Measurements from ENCODE around the gene GPC4. TPM values are rescaled to one million over a fixed set of nuclear protein-coding genes. Genes with fewer than 3 reads are reported as not detected.
A peak's percentile ranks its signal among the peaks of the same experiment; 100 is the strongest.

Gene GPC4
- total RNA-seq, 1 experiment from 2014 or later = 1.4 TPM

- ATAC-seq (no peak), DNase-seq (ENCODE audit: low read depth, low spot score) (no peak)
- in situ Hi-C loops (cut with HindIII; ENCODE audit: low pct_unique_long_range_greater_than_20kb, low sequenced_read_pairs) (no loop called here), intact Hi-C loops (cut with micrococcal nuclease; ENCODE audit: unreplicated experiment) (no loop called here)
- no peak overlapping the region for H3K4me3 ChIP-seq (ENCODE audit: low read depth in 2 of 2, low read length in 2 of 2)
- BruUV-seq (replicated peaks) = no TSS peak
- H3K9me3 ChIP-seq (ENCODE audit: control insufficient read depth, insufficient read depth, low read depth, low read length) = no peaks in the 10 kb centered on the region
- 0 out of 2 replicates have a peak, but pooled peaks cover 2% of the 10 kb centered on the region for H3K27me3 ChIP-seq (ENCODE audit: control insufficient read depth, insufficient read depth, low read length)
- no peak overlapping the region for H3K27ac ChIP-seq (ENCODE audit: low read length)
- TF ChIP-seq REST (IDR thresholded peaks at IDR 0.05; ENCODE audit: insufficient read depth in 1 of 2, low read depth in 2 of 2, low read length in 1 of 2) (no peak), TCF7L2 (IDR thresholded peaks at IDR 0.05; ENCODE audit: low read depth, low read length) (no peak), CTCF (IDR thresholded peaks at IDR 0.05) (no peak), POLR2AphosphoS5 (IDR thresholded peaks at IDR 0.05; ENCODE audit: low read depth, low read length) (no peak), SIN3A (IDR thresholded peaks at IDR 0.05; ENCODE audit: borderline replicate concordance, insufficient read depth, low read depth, low read length) (no peak)
- no peaks in the 10 kb centered on the region for H3K4me1 ChIP-seq (ENCODE audit: control insufficient read depth, insufficient read depth, low read length)
- no peaks in the 10 kb centered on the region for H3K36me3 ChIP-seq (ENCODE audit: control insufficient read depth, insufficient read depth, low read length)
- POLR2A ChIA-PET = no interaction called here
- CTCF ChIA-PET = no interaction called here
These were observed 33.3 kb upstream of the GPC4 start for GRCh38 chrX:133448512-133449076.

GRCh38 chrX:133444952-133445831, 29.9 kb upstream of the GPC4 start:
- Histone ChIP-seq H3K4me1 (ENCODE audit: control insufficient read depth, insufficient read depth, low read length) (no peaks in the 10 kb centered on the region), H3K9me3 (ENCODE audit: control insufficient read depth, insufficient read depth, low read depth, low read length) (no peaks in the 10 kb centered on the region), H3K27me3 (ENCODE audit: control insufficient read depth, insufficient read depth, low read length) (peaks cover 2% of the 10 kb centered on the region; the same call in 1 of the 2 replicates), H3K27ac (ENCODE audit: low read length) (no peak overlapping the region), H3K4me3 (ENCODE audit: low read depth in 2 of 2, low read length in 2 of 2) (peak overlapping the region; percentile 11 to 14; a peak in 3 of 4 replicates), H3K36me3 (ENCODE audit: control insufficient read depth, insufficient read depth, low read length) (no peaks in the 10 kb centered on the region)
- POLR2A ChIA-PET = no interaction called here
- CTCF ChIA-PET = no interaction called here
- DNase-seq (ENCODE audit: low read depth, low spot score) (no peak), ATAC-seq (no peak; the same call in none of the 2 replicates)
- no TSS peak for BruUV-seq (replicated peaks)
- TF ChIP-seq REST (IDR thresholded peaks at IDR 0.05; ENCODE audit: insufficient read depth in 1 of 2, low read depth in 2 of 2, low read length in 1 of 2) = no peak
- TF ChIP-seq SIN3A (IDR thresholded peaks at IDR 0.05; ENCODE audit: borderline replicate concordance, insufficient read depth, low read depth, low read length) = no peak
- no peak for TF ChIP-seq CTCF (IDR thresholded peaks at IDR 0.05)
- no peak for TF ChIP-seq POLR2AphosphoS5 (IDR thresholded peaks at IDR 0.05; ENCODE audit: low read depth, low read length)
- no peak for TF ChIP-seq TCF7L2 (IDR thresholded peaks at IDR 0.05; ENCODE audit: low read depth, low read length)
- intact Hi-C loops (cut with micrococcal nuclease; ENCODE audit: unreplicated experiment) = no loop called here
- in situ Hi-C loops (cut with HindIII; ENCODE audit: low pct_unique_long_range_greater_than_20kb, low sequenced_read_pairs) = no loop called here
